HG03558 (cell line): ENCODE measurements around the gene DCLK1.

ENCODE experiments used
- ATAC-seq: cut with Tn5 transposase; IDR thresholded peaks from one replicate; pipeline ENCODE4 v1.9.1; 2021; ENCODE audit warnings: moderate number of reproducible peaks; ENCODE audit not compliant: unreplicated experiment; ENCODE audit errors: extremely low read depth

DCLK1 gene

GRCh38 chr13:36057041-36057440 is 74.1 kb downstream of the DCLK1 start:
- no peak for ATAC-seq

GRCh38 chr13:36055366-36055765 is 75.8 kb downstream of the DCLK1 start:
- ATAC-seq = no peak

GRCh38 chr13:36054041-36054440 is 77.1 kb downstream of the DCLK1 start:
- ATAC-seq = no peak

GRCh38 chr13:36051082-36051481 is 80.1 kb downstream of the DCLK1 start:
- no peak for ATAC-seq

GRCh38 chr13:36046672-36047071 is 84.5 kb downstream of the DCLK1 start:
- ATAC-seq = no peak

GRCh38 chr13:36038785-36039555 is 92.2 kb downstream of the DCLK1 start:
- ATAC-seq = no peak

- no peak for ATAC-seq
Observed at GRCh38 chr13:36033035-36033434, 98.1 kb downstream of the DCLK1 start.

GRCh38 chr13:36031490-36031889 is 99.7 kb downstream of the DCLK1 start:
- no peak for ATAC-seq

GRCh38 chr13:36030670-36031331 is 100.4 kb downstream of the DCLK1 start:
- ATAC-seq = no peak

GRCh38 chr13:36029166-36029565 is 102.0 kb downstream of the DCLK1 start:
- ATAC-seq = no peak

- no peak for ATAC-seq
Observed at GRCh38 chr13:36028359-36029025, 102.7 kb downstream of the DCLK1 start.

GRCh38 chr13:36026531-36026930 is 104.7 kb downstream of the DCLK1 start:
- no peak for ATAC-seq

- ATAC-seq = no peak
Observed at GRCh38 chr13:36014763-36015162, 116.4 kb downstream of the DCLK1 start.

- no peak for ATAC-seq
Observed at GRCh38 chr13:36006894-36007675, 124.1 kb downstream of the DCLK1 start.

- ATAC-seq = no peak
Observed at GRCh38 chr13:36006347-36006746, 124.8 kb downstream of the DCLK1 start.

GRCh38 chr13:36001561-36001960 is 129.6 kb downstream of the DCLK1 start:
- ATAC-seq = no peak

- no peak for ATAC-seq
Observed at GRCh38 chr13:36000028-36000427, 131.2 kb downstream of the DCLK1 start.

- ATAC-seq = no peak
Observed at GRCh38 chr13:35996360-35996759, 134.8 kb downstream of the DCLK1 start.

- no peak for ATAC-seq
Observed at GRCh38 chr13:35995136-35995535, 136.0 kb downstream of the DCLK1 start.

GRCh38 chr13:35994131-35994966 is 136.8 kb downstream of the DCLK1 start:
- ATAC-seq = no peak
